ENCODE results near the gene POMC. TPM values are rescaled to one million over a fixed set of nuclear protein-coding genes. Genes with fewer than 3 reads are reported as not detected.

The POMC gene
- total RNA-seq, 1 experiment from 2014 or later: not detected

DNA sequence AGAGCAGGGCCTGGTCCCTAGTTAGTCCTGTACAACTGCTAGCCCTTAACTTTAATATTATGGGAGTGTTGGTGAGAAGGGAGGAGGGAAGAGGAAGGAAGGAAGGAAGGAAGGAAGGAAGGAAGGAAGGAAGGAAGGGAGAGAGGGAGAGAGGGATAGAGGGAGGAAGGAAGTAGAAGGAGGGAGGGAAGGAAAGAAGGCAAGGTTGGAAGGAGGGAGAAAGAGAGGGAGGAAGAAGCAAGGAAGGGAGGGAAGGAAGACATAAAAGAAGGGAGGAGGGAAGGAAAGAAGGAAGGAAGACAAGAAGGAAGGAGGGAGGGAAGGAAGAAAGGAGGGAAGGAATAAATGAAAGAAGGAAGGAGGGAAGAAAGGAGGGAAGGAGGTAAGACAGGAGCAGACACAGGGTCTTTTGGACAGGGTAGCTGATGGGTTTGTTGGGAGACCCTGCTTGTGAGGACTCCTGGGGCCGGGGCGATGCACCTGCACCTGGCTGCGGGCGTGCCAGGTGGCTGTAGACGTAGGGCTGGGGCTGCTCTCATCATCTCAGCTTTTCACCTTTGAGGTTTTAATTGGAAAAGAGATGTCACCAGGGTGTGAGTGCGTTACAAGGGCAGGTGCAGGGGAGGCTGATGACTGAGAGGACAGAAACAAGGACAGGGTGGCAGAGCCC lies 5.9 kb upstream of the POMC start:
- no peaks in the 10 kb centered on the region for H3K9me3 ChIP-seq (ENCODE audit: control insufficient read depth in 1 of 2, insufficient read depth in 1 of 2, low read depth in 1 of 2, low read length in 2 of 2)
- POLR2A ChIA-PET: no interaction called here
- H3K27me3 ChIP-seq (ENCODE audit: insufficient read depth, low read length): no peaks in the 10 kb centered on the region
- H2AFZ ChIP-seq (ENCODE audit: low read depth, low read length, poor library complexity, severe bottlenecking): no peak overlapping the region
- H3K9me2 ChIP-seq (ENCODE audit: insufficient read depth): no peaks in the 10 kb centered on the region
- H3K27ac ChIP-seq (ENCODE audit: low read depth, low read length): no peak overlapping the region
- no peaks in the 10 kb centered on the region for H3K4me1 ChIP-seq (ENCODE audit: control insufficient read depth in 1 of 2, insufficient read depth in 2 of 2, low read length in 2 of 2)
- no peaks in the 10 kb centered on the region for H3K79me2 ChIP-seq (ENCODE audit: insufficient read depth, low read length)
- intact Hi-C loops (cut with micrococcal nuclease): no loop called here
- no peaks in the 10 kb centered on the region for H3K36me3 ChIP-seq (ENCODE audit: control insufficient read depth in 1 of 2, insufficient read depth in 2 of 2, low read length in 2 of 2)
- no peak overlapping the region for H3K4me3 ChIP-seq (replicated peaks in 1 of 2; ENCODE audit: low read depth in 1 of 2, low read length in 2 of 2)
- RAD21 ChIA-PET (ENCODE audit: low non-redundant PET in 1 of 2, low total read pairs in 2 of 2, uncharacterized antibody in 2 of 2, unreplicated experiment in 2 of 2): no interaction called here
- TF ChIP-seq ZNF274 (IDR thresholded peaks at IDR 0.05; ENCODE audit: low read depth, low read length) (no peak), SP1 (IDR thresholded peaks at IDR 0.05; ENCODE audit: low read depth) (no peak), POLR2AphosphoS5 (IDR thresholded peaks at IDR 0.05; ENCODE audit: low read depth, low read length) (no peak), SRF (IDR thresholded peaks at IDR 0.05; ENCODE audit: low read depth) (no peak), JUND (IDR thresholded peaks at IDR 0.05) (no peak), ELF1 (IDR thresholded peaks at IDR 0.05; ENCODE audit: borderline replicate concordance, low read depth) (no peak)
- TF ChIP-seq, protein P1, sequence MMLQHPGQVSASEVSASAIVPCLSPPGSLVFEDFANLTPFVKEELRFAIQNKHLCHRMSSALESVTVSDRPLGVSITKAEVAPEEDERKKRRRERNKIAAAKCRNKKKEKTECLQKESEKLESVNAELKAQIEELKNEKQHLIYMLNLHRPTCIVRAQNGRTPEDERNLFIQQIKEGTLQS (IDR thresholded peaks at IDR 0.05): no peak
- DNase-seq (ENCODE audit: low read depth, low spot score) (no peak), ATAC-seq (no peak)
- CTCF ChIA-PET: interaction anchor here (1.0 kb wide), 1 partner anchor 9 kb away, joined by 3 read pairs; no protein-coding TSS in a partner anchor
- H4K20me1 ChIP-seq (ENCODE audit: insufficient read depth): no peaks in the 10 kb centered on the region
- no peak overlapping the region for H3K9ac ChIP-seq (ENCODE audit: low read length)
- no peak overlapping the region for H3K4me2 ChIP-seq (ENCODE audit: low read length)
- no TSS peak for BruUV-seq (replicated peaks)

DNA sequence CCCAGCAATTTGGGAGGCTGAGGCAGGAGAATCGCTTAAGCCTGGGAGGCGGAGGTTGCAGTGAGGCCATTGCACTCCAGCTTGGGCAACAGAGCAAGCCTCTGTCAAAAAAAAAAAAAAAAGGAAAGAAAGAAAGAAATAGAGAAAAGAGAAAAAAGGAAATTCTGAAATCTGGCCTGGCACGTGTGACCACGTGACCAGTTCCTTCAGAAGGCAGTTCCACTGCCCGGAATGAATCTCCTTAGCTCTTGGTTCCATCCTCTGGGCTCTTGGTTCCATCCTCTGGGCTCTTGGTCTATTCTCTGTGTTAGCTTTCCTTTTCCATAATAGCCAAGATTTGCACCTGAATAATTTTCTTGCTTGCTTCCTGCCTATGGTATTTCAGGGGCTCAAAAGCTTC lies 5.3 kb upstream of the POMC start:
- no peaks in the 10 kb centered on the region for H3K27me3 ChIP-seq (ENCODE audit: insufficient read depth, low read length)
- ChIA-PET CTCF (no interaction called here), RAD21 (ENCODE audit: low non-redundant PET in 1 of 2, low total read pairs in 2 of 2, uncharacterized antibody in 2 of 2, unreplicated experiment in 2 of 2) (no interaction called here), POLR2A (no interaction called here)
- no peak overlapping the region for H3K4me2 ChIP-seq (ENCODE audit: low read length)
- ATAC-seq (no peak), DNase-seq (ENCODE audit: low read depth, low spot score) (no peak)
- H3K4me1 ChIP-seq (ENCODE audit: control insufficient read depth in 1 of 2, insufficient read depth in 2 of 2, low read length in 2 of 2): no peaks in the 10 kb centered on the region
- H4K20me1 ChIP-seq (ENCODE audit: insufficient read depth): no peaks in the 10 kb centered on the region
- no peak overlapping the region for H2AFZ ChIP-seq (ENCODE audit: low read depth, low read length, poor library complexity, severe bottlenecking)
- no peak overlapping the region for H3K9ac ChIP-seq (ENCODE audit: low read length)
- H3K27ac ChIP-seq (ENCODE audit: low read depth, low read length): no peak overlapping the region
- TF ChIP-seq RAD21 (IDR thresholded peaks at IDR 0.05; ENCODE audit: low read depth): no peak
- no peak for TF ChIP-seq EZH2 (IDR thresholded peaks at IDR 0.05)
- TF ChIP-seq, protein P2, sequence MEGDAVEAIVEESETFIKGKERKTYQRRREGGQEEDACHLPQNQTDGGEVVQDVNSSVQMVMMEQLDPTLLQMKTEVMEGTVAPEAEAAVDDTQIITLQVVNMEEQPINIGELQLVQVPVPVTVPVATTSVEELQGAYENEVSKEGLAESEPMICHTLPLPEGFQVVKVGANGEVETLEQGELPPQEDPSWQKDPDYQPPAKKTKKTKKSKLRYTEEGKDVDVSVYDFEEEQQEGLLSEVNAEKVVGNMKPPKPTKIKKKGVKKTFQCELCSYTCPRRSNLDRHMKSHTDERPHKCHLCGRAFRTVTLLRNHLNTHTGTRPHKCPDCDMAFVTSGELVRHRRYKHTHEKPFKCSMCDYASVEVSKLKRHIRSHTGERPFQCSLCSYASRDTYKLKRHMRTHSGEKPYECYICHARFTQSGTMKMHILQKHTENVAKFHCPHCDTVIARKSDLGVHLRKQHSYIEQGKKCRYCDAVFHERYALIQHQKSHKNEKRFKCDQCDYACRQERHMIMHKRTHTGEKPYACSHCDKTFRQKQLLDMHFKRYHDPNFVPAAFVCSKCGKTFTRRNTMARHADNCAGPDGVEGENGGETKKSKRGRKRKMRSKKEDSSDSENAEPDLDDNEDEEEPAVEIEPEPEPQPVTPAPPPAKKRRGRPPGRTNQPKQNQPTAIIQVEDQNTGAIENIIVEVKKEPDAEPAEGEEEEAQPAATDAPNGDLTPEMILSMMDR (IDR thresholded peaks at IDR 0.05 in 2 of 3, conservative IDR thresholded peaks at IDR 0.05 in 1 of 3; ENCODE audit: borderline replicate concordance in 1 of 3, insufficient read depth in 1 of 3, low read depth in 2 of 3, low read length in 2 of 3): no peak
- TF ChIP-seq ZFX (IDR thresholded peaks at IDR 0.05): no peak
- TF ChIP-seq SP1 (IDR thresholded peaks at IDR 0.05; ENCODE audit: low read depth): no peak
- no peak for TF ChIP-seq ZNF274 (IDR thresholded peaks at IDR 0.05; ENCODE audit: low read depth, low read length)
- no peak for TF ChIP-seq FOSL1 (IDR thresholded peaks at IDR 0.05; ENCODE audit: low read depth)
- no peak for TF ChIP-seq YY1 (IDR thresholded peaks at IDR 0.05; ENCODE audit: extremely low read depth, insufficient replicate concordance, low read depth, low read length)
- TF ChIP-seq CEBPB (IDR thresholded peaks at IDR 0.05; ENCODE audit: low read depth): no peak
- TF ChIP-seq POLR2A (IDR thresholded peaks at IDR 0.05; ENCODE audit: borderline replicate concordance, extremely low read depth, insufficient read depth, insufficient read length): no peak
- no peak for TF ChIP-seq JUND (IDR thresholded peaks at IDR 0.05)
- no peak for TF ChIP-seq CBX3 (IDR thresholded peaks at IDR 0.05; ENCODE audit: low read depth)
- intact Hi-C loops (cut with micrococcal nuclease): no loop called here
- no peaks in the 10 kb centered on the region for H3K9me2 ChIP-seq (ENCODE audit: insufficient read depth)
- H3K36me3 ChIP-seq (ENCODE audit: control insufficient read depth in 1 of 2, insufficient read depth in 2 of 2, low read length in 2 of 2): no peaks in the 10 kb centered on the region
- no peaks in the 10 kb centered on the region for H3K79me2 ChIP-seq (ENCODE audit: insufficient read depth, low read length)
- no peak overlapping the region for H3K4me3 ChIP-seq (replicated peaks in 1 of 2; ENCODE audit: low read depth in 1 of 2, low read length in 2 of 2)
- BruUV-seq (replicated peaks): no TSS peak
- no peaks in the 10 kb centered on the region for H3K9me3 ChIP-seq (ENCODE audit: control insufficient read depth in 1 of 2, insufficient read depth in 1 of 2, low read depth in 1 of 2, low read length in 2 of 2)
